Upper lobe of left lung (tissue), 6 donors: ENCODE data around the gene PSMD6. TPM values are rescaled to one million over a fixed set of nuclear protein-coding genes. Genes with fewer than 3 reads are reported as not detected.

ENCODE experiments used
- ATAC-seq, 2 donors: fragments of 200-7000 bp; cut with Tn5 transposase; one replicate each; pipeline ENCODE4 v1.9.1; 2022; ENCODE audit warnings: mild to moderate bottlenecking in 2 of 2, moderate library complexity in 2 of 2; ENCODE audit not compliant: low FRiP score in 2 of 2
- DNase-seq, 2 donors: peaks; one replicate each; pipeline ENCODE4 v3.0.0-alpha.2; 2019 to 2020
- H3K27ac ChIP-seq, 4 donors: fragments of 200-600 bp; sonication (generic); one replicate each; pipeline ENCODE4 v1.5.1; 2016 to 2019
- H3K27me3 ChIP-seq, 4 donors: fragments of 200-600 bp; sonication (generic); one replicate each; pipeline ENCODE4 v1.5.1; 2017 to 2019
- H3K36me3 ChIP-seq, 4 donors: fragments of 200-600 bp; sonication (generic); one replicate each; pipeline ENCODE4 v1.5.1; 2016 to 2019
- H3K4me1 ChIP-seq, 4 donors: fragments of 200-600 bp; sonication (generic); one replicate each; pipeline ENCODE4 v1.5.1; 2018 to 2019
- H3K4me3 ChIP-seq, 4 donors: fragments of 200-600 bp; sonication (generic); one replicate each; pipeline ENCODE4 v1.5.1; 2017 to 2019; ENCODE audit warnings: mild to moderate bottlenecking in 2 of 4, moderate library complexity in 1 of 4
- H3K9me3 ChIP-seq, 4 donors: fragments of 200-600 bp; sonication (generic); one replicate each; pipeline ENCODE4 v1.5.1; 2018 to 2019
- EP300 ChIP-seq, 4 donors: sonication (generic); formaldehyde crosslinking; IDR thresholded peaks; one replicate each; pipeline ENCODE4 v1.5.1; 2017; ENCODE audit warnings: antibody characterized with exemption in 4 of 4, control low read depth in 2 of 4
- POLR2A ChIP-seq, 4 donors: fragments of 450-650 bp; IDR thresholded peaks; one replicate each; pipeline ENCODE4 v1.5.1; 2016 to 2017; ENCODE audit warnings: antibody characterized with exemption in 4 of 4, mild to moderate bottlenecking in 2 of 4
- POLR2AphosphoS5 ChIP-seq, 2 donors: sonication (generic); formaldehyde crosslinking; IDR thresholded peaks; one replicate each; pipeline ENCODE4 v1.5.1; 2017; ENCODE audit warnings: antibody characterized with exemption in 2 of 2
- WGBS, 2 donors: methylation state at CpG; one replicate each; pipeline ENCODE4 v1.1.5; 2017 to 2018; 5-methylcytosine and 5-hydroxymethylcytosine counted together
- total RNA-seq, 6 donors: library from RNA; depleted of rRNA in 4 of 6; stranded (reverse); fragments of >200 nt in 4 of 6; gene quantifications; one replicate each; pipeline versions ENCODE4 v1.1.0 to v1.2.1, GENCODE V29; 2016 to 2021
- TF ChIP-seq, protein P1 (sequence below), 6 experiments: fragments of 450-650 bp in 4 of 6; fragments of 200-600 bp in 2 of 6; sonication (generic) in 2 of 6; IDR thresholded peaks; one replicate each; pipeline ENCODE4 v1.5.1; 2016 to 2019; ENCODE audit warnings: antibody characterized with exemption in 6 of 6
- donor health status: DM: no; HTN: no; CAD: no; lungs with moderate emphysema.
- donor health status: DM: no; HTN: yes; CAD: no; lungs with severe emphysema.

The PSMD6 gene
- total RNA-seq, 6 donors from 2014 or later: 41.2 to 69.3 (median 58.6) TPM

DNA sequence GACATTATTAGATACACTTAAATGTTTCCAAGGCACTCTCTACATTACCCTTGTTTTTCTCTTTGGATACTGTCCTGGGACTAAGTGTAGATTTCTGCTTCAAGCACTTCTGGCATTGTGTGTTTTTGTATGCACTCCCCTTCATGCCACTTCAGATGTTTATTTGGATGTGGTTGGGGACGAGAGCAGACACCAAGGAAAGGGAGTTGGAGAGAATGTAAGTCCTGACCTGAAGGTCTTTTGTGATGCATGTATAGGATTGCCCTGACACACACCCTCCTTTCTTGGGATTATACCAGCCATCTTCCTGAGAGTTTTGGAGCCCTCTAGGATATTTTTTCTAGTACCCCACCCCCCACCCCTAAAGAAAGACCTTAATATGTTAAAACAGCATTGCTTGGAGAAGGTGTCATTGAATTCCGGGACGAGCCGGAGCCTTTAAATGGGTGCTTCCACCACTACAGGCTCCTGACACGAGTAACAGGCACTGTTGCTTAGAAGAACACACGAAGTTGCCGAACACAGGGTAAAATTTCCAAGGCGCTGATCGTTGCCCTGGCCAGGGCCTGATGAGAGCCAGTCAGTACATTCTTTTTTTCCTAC is 22.7 kb downstream of the PSMD6 start:
- Histone ChIP-seq H3K9me3 (no peaks in the 10 kb centered on the region), H3K27ac (no peak overlapping the region), H3K4me3 (no peak overlapping the region), H3K27me3 (no peaks in the 10 kb centered on the region), H3K4me1 (no peaks in the 10 kb centered on the region), H3K36me3 (peaks cover 3 to 88% (median 40%) of the 10 kb centered on the region in 4 donors)
- no peak for ATAC-seq
- 89% methylated on average over 9 of the region's 9 CpGs for WGBS, 2 donors
- no peak for DNase-seq
- TF ChIP-seq POLR2A (IDR thresholded peaks at IDR 0.05) (no peak), POLR2AphosphoS5 (IDR thresholded peaks at IDR 0.05) (no peak), EP300 (IDR thresholded peaks at IDR 0.05) (no peak)
- TF ChIP-seq, protein P1, sequence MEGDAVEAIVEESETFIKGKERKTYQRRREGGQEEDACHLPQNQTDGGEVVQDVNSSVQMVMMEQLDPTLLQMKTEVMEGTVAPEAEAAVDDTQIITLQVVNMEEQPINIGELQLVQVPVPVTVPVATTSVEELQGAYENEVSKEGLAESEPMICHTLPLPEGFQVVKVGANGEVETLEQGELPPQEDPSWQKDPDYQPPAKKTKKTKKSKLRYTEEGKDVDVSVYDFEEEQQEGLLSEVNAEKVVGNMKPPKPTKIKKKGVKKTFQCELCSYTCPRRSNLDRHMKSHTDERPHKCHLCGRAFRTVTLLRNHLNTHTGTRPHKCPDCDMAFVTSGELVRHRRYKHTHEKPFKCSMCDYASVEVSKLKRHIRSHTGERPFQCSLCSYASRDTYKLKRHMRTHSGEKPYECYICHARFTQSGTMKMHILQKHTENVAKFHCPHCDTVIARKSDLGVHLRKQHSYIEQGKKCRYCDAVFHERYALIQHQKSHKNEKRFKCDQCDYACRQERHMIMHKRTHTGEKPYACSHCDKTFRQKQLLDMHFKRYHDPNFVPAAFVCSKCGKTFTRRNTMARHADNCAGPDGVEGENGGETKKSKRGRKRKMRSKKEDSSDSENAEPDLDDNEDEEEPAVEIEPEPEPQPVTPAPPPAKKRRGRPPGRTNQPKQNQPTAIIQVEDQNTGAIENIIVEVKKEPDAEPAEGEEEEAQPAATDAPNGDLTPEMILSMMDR (IDR thresholded peaks at IDR 0.05): no peak

DNA sequence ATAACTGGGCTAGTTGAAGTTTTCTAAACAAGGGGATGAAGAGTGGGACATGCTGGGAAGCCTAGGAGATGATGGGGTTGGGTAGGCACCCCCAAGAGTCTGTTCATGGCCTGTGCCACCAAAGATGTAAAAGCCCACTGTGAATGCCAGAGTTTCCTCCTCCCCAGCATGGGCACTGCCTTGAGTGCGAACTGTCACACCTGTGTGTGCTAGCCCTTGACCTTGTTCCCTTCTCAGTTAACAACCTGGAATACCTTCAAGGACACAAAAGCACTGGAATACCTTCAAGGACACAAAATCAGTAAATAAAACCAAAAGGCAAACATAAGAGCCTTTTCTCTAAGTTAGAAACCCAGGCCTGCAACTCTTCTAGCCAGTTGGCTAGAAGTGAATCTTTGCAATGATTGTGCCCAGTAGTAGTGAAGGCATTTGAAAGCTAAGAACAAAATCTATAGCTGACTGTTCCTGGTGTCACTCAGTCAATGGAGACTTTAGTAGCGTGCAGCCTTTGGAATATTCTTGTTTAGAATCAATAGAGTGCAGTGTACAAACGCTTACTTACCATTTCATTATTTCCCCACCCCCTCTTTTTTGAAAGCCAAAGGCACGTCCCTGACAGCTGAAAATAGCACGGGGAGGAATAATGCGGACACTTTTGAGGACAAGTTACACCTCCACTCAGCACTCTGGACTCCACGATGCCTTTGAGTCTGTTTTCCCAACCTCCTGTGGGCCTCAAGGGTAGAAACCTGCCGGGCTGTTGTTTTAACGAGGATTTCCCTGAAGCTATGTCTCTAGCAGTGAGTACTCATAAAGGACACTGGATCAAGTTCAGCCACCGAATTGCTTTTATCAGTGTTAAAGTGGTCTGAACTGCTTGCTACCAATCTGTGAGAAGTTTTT is 24.2 kb downstream of the PSMD6 start:
- no peaks in the 10 kb centered on the region for H3K4me1 ChIP-seq
- ATAC-seq: no peak
- TF ChIP-seq POLR2A (IDR thresholded peaks at IDR 0.05) (no peak), EP300 (IDR thresholded peaks at IDR 0.05) (no peak), POLR2AphosphoS5 (IDR thresholded peaks at IDR 0.05) (no peak)
- TF ChIP-seq, protein P1 (IDR thresholded peaks at IDR 0.05): no peak
- H3K9me3 ChIP-seq: no peaks in the 10 kb centered on the region
- H3K36me3 ChIP-seq: peaks cover 5 to 88% (median 43%) of the 10 kb centered on the region in 4 donors
- WGBS, 2 donors: 68 to 73% methylated on average over 10 of the region's 10 CpGs
- H3K4me3 ChIP-seq: no peak overlapping the region
- H3K27me3 ChIP-seq: no peaks in the 10 kb centered on the region
- DNase-seq: no peak
- H3K27ac ChIP-seq: no peak overlapping the region

DNA sequence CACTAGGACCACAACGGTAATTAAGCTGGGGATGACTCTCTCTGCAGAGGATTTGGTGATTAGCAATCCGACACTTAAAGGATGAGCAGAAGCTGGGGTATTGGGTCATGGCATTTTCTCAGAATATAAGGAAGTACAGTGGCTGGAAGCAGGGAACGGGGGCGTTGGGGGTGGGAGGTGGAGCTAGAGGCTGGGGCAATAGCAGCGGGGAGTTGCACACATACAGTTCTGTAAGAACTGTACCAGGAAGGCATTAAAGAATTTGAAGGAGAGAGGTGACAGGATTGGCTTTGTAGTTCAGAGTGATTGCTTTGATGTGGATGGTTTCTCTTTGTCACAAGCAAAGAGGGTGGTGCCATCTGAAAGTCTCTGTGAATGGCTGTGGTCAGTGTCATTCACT is 28.2 kb downstream of the PSMD6 start:
- Histone ChIP-seq H3K4me3 (no peak overlapping the region), H3K4me1 (peaks cover 0 to 11% (median 7%) of the 10 kb centered on the region in 4 donors), H3K36me3 (peaks cover 15 to 93% (median 54%) of the 10 kb centered on the region in 4 donors), H3K27ac (no peak overlapping the region), H3K27me3 (no peaks in the 10 kb centered on the region), H3K9me3 (no peaks in the 10 kb centered on the region)
- peak in 1 of 2 donors; percentile 46 for ATAC-seq
- TF ChIP-seq, protein P1 (IDR thresholded peaks at IDR 0.05): no peak
- peak in 1 of 2 donors; percentile 49 for DNase-seq
- WGBS, 2 donors: 72 to 85% methylated on average over 5 of the region's 5 CpGs

DNA sequence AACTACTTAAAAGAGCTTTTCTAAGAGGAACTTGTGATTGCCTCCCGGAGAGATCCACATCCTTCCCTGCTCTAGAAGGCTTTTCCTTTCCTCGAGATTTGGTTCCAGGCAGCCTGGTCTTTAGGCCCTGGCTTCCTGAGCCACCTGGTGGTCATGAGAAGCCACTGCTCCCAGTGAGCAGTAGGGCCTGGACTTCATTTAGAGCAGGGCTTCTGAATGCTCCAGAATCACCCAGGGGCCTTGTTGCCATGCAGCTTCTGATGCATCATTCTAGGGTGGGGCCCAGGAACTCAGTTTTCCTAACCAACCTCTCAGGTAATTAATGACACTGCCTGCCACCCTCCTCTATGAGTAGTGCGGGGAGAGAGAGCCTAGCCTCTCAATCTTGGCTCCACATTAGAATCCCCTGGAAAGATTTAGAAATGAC is 29.6 kb downstream of the PSMD6 start:
- Histone ChIP-seq H3K27ac (peak overlapping the region in 1 of 4 donors; percentile 43), H3K4me3 (no peak overlapping the region), H3K27me3 (no peaks in the 10 kb centered on the region), H3K4me1 (peaks cover 0 to 11% (median 7%) of the 10 kb centered on the region in 4 donors), H3K9me3 (no peaks in the 10 kb centered on the region), H3K36me3 (peaks cover 25 to 93% (median 59%) of the 10 kb centered on the region in 4 donors)
- DNase-seq (peak in 1 of 2 donors; percentile 79), ATAC-seq (peak; percentile 91 to 93)
- no peak for TF ChIP-seq POLR2AphosphoS5 (IDR thresholded peaks at IDR 0.05)
- TF ChIP-seq, protein P1 (IDR thresholded peaks at IDR 0.05): peak; percentile 88 to 95 (median 92)
- WGBS, 2 donors: 35% methylated on average over 3 of the region's 3 CpGs
